ENCODE data around the gene HMCN2.
A peak's percentile ranks its signal among the peaks of the same experiment; 100 is the strongest.
"Not testable (repeated sequence)": the region's sequence is repeated elsewhere in the genome, so short reads cannot be mapped to it uniquely, and the experiment has no call there.

HMCN2 gene

DNA sequence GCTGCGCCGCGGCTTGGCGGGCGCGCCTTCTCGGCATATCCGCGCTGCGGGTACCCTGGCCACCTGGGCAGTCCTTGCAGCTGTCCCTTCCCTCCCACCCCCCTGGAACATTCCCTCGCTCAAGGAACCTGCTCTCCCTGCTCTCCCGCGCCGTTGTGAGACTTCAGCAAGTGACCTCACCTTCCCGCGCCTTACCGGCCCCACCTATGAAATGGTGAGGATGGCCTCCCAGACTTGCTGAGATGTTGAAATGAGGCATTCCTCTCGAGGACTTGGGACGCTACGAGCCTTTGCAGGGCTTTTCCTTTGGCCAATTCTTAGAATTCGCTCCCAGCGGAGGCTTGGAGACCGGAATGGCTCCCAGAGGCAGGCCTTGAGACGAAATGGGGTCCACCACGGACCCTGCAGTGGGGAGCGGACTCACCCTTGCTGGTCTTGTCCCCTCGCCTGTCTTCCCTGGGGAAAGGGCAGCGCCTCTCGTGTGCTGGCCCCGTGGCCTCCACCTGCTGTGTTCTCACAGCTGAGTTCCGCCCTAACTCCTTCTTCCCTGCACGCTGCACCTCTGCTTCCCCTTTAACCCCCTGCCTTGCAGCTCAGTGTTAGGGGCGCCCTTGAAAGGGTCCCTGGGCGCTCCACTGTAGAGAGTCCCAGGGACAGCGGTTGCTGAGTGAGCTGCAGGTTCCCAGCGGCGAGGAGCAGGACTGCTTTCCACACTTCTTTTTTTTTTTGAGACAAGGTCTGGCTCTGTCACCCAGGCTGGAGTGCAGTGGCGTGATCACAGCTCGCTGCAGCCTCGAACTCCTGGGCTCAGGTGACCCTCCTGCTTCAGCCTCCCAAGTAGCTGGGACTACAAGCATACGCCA lies 907 bp downstream of the HMCN2 start:
- no peak overlapping the region for H3K9ac ChIP-seq (ENCODE audit: low read depth, low read length)
- peaks cover 33% of the 10 kb centered on the region for H3K27me3 ChIP-seq (ENCODE audit: control insufficient read depth, insufficient read depth, low read length)
- no peaks in the 10 kb centered on the region for H3K9me3 ChIP-seq (ENCODE audit: control insufficient read depth, insufficient read depth, low read length)
- H3K36me3 ChIP-seq (ENCODE audit: control insufficient read depth, insufficient read depth, low read length), result no peaks in the 10 kb centered on the region
- peak overlapping the region; percentile 69 for H3K4me3 ChIP-seq (ENCODE audit: low read depth, low read length)
- H3K27ac ChIP-seq (ENCODE audit: low read depth, low read length), result no peak overlapping the region
- H3K4me1 ChIP-seq (ENCODE audit: control insufficient read depth, insufficient read depth, low read length), result peaks cover 7% of the 10 kb centered on the region; the same call in 1 of the 2 replicates

DNA sequence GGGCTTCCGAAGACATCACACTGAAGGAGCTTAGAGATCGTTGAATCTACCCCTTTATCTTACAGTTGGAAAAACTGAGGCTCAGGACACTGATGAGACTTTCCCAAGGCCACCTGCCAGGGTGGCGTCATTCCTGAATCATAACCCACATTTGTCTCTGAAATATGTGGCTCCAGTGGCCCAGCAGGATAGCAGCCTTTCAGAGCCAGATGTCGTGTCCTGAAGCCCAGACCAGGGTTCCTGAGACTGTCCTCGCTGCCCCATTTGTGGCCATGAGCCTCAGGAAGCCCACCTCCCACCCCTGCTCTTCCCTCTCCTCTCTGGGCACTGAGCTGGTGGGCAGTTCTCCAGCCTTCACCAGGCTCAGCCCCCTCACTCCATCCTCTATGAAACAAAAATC lies 2.4 kb downstream of the HMCN2 start:
- Histone ChIP-seq H3K4me3 (ENCODE audit: low read depth, low read length) (no peak overlapping the region), H3K9me3 (ENCODE audit: control insufficient read depth, insufficient read depth, low read length) (no peaks in the 10 kb centered on the region), H3K36me3 (ENCODE audit: control insufficient read depth, insufficient read depth, low read length) (no peaks in the 10 kb centered on the region), H3K27me3 (ENCODE audit: control insufficient read depth, insufficient read depth, low read length) (peaks cover 33% of the 10 kb centered on the region), H3K27ac (ENCODE audit: low read depth, low read length) (no peak overlapping the region), H3K9ac (ENCODE audit: low read depth, low read length) (no peak overlapping the region), H3K4me1 (ENCODE audit: control insufficient read depth, insufficient read depth, low read length) (peaks cover 7% of the 10 kb centered on the region; the same call in 1 of the 2 replicates)

DNA sequence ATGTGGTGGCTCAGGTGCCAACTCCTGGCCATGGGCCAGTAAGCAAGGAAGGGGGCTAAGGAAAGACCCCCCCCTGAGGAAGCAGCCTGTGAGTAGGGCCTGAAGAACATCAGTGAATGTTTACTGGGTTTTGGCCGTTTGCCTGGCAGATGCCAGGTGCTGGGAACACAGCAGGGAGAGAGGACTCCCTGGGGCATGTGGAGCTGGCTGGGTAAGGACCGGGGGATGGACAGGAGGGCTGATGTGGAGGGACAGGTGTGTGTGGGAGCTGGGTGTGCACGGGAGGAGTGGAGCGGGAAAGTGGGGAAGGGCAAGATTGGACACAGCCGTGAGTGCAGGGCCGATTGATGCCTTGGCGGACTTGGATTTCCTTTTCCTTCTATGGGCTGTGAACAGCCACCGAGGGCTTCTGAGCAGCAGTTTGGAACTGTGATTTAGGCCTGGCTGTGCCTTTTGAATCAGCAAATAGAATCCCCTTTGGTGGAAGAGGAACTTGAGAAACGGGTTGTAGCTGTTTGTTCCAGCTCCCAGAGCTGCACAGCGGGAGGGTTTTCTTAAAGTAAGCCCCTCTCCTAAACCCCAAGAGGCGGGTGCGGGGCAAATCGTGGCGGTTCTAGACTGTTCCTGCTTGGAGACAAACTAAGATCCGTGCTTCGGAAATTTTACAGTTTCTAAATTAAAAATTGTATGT lies 3.1 kb downstream of the HMCN2 start:
- Histone ChIP-seq H3K4me1 (ENCODE audit: control insufficient read depth, insufficient read depth, low read length) (peaks cover 7% of the 10 kb centered on the region; the same call in 1 of the 2 replicates), H3K9ac (ENCODE audit: low read depth, low read length) (no peak overlapping the region), H3K4me3 (ENCODE audit: low read depth, low read length) (no peak overlapping the region), H3K27me3 (ENCODE audit: control insufficient read depth, insufficient read depth, low read length) (peaks cover 33% of the 10 kb centered on the region), H3K9me3 (ENCODE audit: control insufficient read depth, insufficient read depth, low read length) (no peaks in the 10 kb centered on the region), H3K36me3 (ENCODE audit: control insufficient read depth, insufficient read depth, low read length) (no peaks in the 10 kb centered on the region), H3K27ac (ENCODE audit: low read depth, low read length) (peak overlapping the region; percentile 42)

DNA sequence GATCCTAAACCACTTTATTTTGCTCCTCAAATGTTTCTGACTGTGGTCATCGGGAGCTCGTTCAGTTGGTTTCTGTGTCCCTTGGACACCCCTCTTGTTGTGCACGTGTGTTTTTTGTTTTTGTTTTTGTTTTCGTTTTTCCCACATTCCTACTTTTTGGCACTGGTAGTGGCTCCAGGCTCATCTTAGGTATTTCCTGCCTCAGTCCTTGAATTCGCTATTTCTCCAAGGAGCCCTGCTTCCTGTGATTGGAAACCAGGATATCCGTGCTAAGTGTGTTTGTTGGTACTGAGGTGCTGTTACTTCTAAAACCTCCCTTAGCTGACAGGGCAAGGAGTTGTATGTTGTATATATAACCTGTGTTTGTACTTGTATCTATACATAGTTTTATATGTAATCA lies 5.9 kb downstream of the HMCN2 start:
- no peak overlapping the region for H3K4me3 ChIP-seq (ENCODE audit: low read depth, low read length)
- H3K9ac ChIP-seq (ENCODE audit: low read depth, low read length), result no peak overlapping the region
- peaks cover 10% of the 10 kb centered on the region for H3K4me1 ChIP-seq (ENCODE audit: control insufficient read depth, insufficient read depth, low read length)
- no peaks in the 10 kb centered on the region for H3K36me3 ChIP-seq (ENCODE audit: control insufficient read depth, insufficient read depth, low read length)
- H3K9me3 ChIP-seq (ENCODE audit: control insufficient read depth, insufficient read depth, low read length), result no peaks in the 10 kb centered on the region
- H3K27me3 ChIP-seq (ENCODE audit: control insufficient read depth, insufficient read depth, low read length), result peaks cover 16% of the 10 kb centered on the region
- no peak overlapping the region for H3K27ac ChIP-seq (ENCODE audit: low read depth, low read length)

DNA sequence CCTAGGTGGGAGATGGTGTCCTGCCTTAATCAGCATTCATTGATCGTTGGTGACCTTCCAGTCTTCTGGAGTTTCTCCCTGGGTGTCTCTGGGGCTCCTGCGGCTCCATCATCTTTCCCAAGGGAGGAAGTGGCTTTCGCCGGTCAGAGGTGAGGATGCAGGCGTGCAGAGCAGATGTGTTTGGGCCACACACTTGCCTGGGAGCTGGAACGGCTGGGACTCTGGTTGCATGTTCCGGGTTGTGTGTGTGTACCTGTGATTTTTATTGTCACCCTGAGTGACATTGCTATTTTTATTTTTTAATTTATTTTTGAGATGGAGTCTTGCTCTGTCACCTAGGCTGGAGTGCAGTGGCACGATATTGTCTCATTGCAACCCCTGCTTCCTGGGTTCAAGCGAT lies 9.6 kb downstream of the HMCN2 start:
- peaks cover 3% of the 10 kb centered on the region; the same call in 1 of the 2 replicates for H3K4me1 ChIP-seq (ENCODE audit: control insufficient read depth, insufficient read depth, low read length)
- H3K36me3 ChIP-seq (ENCODE audit: control insufficient read depth, insufficient read depth, low read length), result no peaks in the 10 kb centered on the region
- no peak overlapping the region for H3K9ac ChIP-seq (ENCODE audit: low read depth, low read length)
- no peaks in the 10 kb centered on the region for H3K27me3 ChIP-seq (ENCODE audit: control insufficient read depth, insufficient read depth, low read length)
- H3K4me3 ChIP-seq (ENCODE audit: low read depth, low read length), result no peak overlapping the region
- no peaks in the 10 kb centered on the region for H3K9me3 ChIP-seq (ENCODE audit: control insufficient read depth, insufficient read depth, low read length)
- H3K27ac ChIP-seq (ENCODE audit: low read depth, low read length), result no peak overlapping the region

DNA sequence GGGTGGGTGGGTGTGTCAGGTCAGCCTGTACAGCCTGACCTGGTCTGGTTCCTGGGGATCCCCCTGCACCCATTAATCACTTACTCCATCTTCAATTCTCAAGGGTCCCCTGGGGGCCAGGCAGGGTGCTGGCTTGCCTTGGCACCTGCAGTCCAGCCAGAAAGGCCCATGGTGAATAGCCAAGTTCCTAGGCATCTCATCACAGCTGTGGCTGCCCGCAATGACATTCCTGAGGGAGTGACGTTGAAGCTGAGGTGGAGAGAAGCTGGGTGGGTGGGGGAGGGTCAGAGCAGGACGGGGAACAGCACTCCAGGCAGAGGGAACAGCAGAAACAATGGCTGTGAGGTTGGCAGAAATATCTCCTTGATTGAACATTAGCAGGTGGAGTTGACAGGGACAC lies 10.6 kb downstream of the HMCN2 start:
- H3K27ac ChIP-seq (ENCODE audit: low read depth, low read length), result no peak overlapping the region
- H3K27me3 ChIP-seq (ENCODE audit: control insufficient read depth, insufficient read depth, low read length), result no peaks in the 10 kb centered on the region
- H3K4me1 ChIP-seq (ENCODE audit: control insufficient read depth, insufficient read depth, low read length), result peaks cover 3% of the 10 kb centered on the region; the same call in 1 of the 2 replicates
- no peaks in the 10 kb centered on the region for H3K36me3 ChIP-seq (ENCODE audit: control insufficient read depth, insufficient read depth, low read length)
- no peak overlapping the region for H3K4me3 ChIP-seq (ENCODE audit: low read depth, low read length)
- no peak overlapping the region for H3K9ac ChIP-seq (ENCODE audit: low read depth, low read length)
- no peaks in the 10 kb centered on the region for H3K9me3 ChIP-seq (ENCODE audit: control insufficient read depth, insufficient read depth, low read length)

DNA sequence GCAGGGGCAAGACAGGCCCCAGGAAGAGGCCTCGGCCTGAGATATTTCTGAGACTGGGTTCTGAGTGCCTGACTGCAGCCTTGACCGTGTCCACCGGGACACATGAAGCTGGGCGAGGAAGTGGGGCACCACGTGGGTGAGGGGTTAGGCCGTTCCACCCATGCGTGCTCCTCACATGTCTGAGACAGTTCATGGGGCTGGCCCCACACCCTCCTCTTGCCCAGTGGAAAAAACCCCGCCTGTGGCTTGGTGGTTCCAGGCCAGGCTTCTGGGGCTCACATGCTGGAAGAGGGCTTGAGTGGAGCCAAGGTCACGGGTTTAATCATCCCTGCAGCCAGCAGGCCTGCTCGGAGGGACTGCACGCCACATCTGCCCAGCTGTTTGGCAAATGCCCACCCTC lies 11.4 kb downstream of the HMCN2 start:
- Histone ChIP-seq H3K27me3 (ENCODE audit: control insufficient read depth, insufficient read depth, low read length) (no peaks in the 10 kb centered on the region), H3K9me3 (ENCODE audit: control insufficient read depth, insufficient read depth, low read length) (no peaks in the 10 kb centered on the region), H3K9ac (ENCODE audit: low read depth, low read length) (no peak overlapping the region), H3K27ac (ENCODE audit: low read depth, low read length) (no peak overlapping the region), H3K36me3 (ENCODE audit: control insufficient read depth, insufficient read depth, low read length) (no peaks in the 10 kb centered on the region), H3K4me3 (ENCODE audit: low read depth, low read length) (no peak overlapping the region), H3K4me1 (ENCODE audit: control insufficient read depth, insufficient read depth, low read length) (peaks cover 3% of the 10 kb centered on the region; the same call in 1 of the 2 replicates)

DNA sequence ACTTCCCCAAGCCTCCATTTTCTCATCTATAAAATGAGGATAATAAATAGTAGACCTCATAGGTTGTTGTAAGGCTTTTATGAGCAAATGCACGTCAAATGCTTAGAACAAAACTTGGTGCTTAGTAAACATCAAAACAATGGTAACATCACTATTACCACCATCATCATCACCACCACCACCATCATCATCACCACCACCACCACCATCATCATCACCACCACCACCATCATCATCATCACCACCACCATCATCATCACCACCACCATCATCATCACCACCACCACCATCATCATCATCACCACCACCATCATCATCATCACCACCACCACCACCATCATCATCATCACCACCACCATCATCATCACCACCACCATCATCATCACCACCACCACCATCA lies 12.0 kb downstream of the HMCN2 start:
- not testable (repeated sequence) for H3K9me3 ChIP-seq (ENCODE audit: control insufficient read depth, insufficient read depth, low read length); H3K36me3 ChIP-seq (ENCODE audit: control insufficient read depth, insufficient read depth, low read length); H3K27ac ChIP-seq (ENCODE audit: low read depth, low read length); H3K4me1 ChIP-seq (ENCODE audit: control insufficient read depth, insufficient read depth, low read length); H3K27me3 ChIP-seq (ENCODE audit: control insufficient read depth, insufficient read depth, low read length); H3K4me3 ChIP-seq (ENCODE audit: low read depth, low read length); H3K9ac ChIP-seq (ENCODE audit: low read depth, low read length)

DNA sequence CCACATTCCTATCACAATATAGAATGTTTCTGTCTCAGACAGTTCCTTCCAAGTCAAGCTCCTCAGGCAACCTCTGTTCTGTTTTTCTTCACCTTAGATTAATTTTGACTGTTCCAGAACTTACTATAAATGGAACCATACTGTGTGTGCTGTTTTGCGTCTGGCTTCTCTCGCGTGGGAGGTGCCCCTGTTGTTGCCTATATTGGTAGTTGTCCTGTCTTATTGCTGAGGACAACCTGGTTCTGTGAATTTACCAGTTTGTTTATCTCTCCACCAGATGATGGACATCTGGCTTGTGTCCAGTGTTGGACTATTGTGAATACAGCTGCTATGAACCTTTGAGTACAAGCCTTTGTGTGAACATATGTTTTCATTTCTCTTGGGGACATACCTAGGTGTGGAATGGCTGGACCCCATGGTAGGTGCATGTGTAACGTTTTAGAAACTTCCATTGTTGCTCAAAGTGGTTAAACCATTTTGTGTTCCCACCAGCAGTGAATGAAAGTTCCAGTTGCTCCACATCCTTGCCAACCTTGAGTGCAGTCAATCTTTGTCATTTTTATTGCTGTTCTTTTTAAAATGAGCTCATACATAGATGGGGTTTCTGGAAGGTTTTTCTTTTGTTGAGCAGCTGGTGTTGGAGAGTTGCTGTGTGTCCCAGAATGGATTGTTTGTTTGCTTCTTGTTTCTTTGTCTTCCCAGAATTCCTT lies 18.1 kb downstream of the HMCN2 start:
- no peak overlapping the region for H3K27ac ChIP-seq (ENCODE audit: low read depth, low read length)
- no peak overlapping the region for H3K9ac ChIP-seq (ENCODE audit: low read depth, low read length)
- H3K36me3 ChIP-seq (ENCODE audit: control insufficient read depth, insufficient read depth, low read length), result no peaks in the 10 kb centered on the region
- H3K4me3 ChIP-seq (ENCODE audit: low read depth, low read length), result no peak overlapping the region
- no peaks in the 10 kb centered on the region for H3K9me3 ChIP-seq (ENCODE audit: control insufficient read depth, insufficient read depth, low read length)
- no peaks in the 10 kb centered on the region for H3K27me3 ChIP-seq (ENCODE audit: control insufficient read depth, insufficient read depth, low read length)
- peaks cover 5% of the 10 kb centered on the region for H3K4me1 ChIP-seq (ENCODE audit: control insufficient read depth, insufficient read depth, low read length)

DNA sequence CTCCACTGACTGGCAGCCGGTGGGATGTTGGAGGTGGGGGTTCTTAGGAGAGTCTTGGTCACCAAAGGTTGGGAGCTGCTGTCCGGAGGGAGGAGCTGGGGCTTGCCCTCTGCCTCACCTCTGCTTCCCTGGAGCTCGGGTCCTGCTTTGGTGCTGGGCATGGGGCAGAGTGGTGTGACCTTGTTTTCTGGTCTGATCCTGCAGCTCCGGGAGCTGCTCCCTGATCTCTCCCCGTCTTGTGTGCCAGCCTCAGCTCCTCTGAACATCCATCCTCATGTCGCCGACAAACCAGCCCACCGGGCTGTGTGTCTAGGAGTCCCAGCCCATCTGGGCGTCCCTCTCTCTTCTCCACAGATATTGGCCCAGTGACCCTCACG lies 18.7 kb downstream of the HMCN2 start:
- Histone ChIP-seq H3K4me3 (ENCODE audit: low read depth, low read length) (no peak overlapping the region), H3K36me3 (ENCODE audit: control insufficient read depth, insufficient read depth, low read length) (no peaks in the 10 kb centered on the region), H3K27ac (ENCODE audit: low read depth, low read length) (no peak overlapping the region), H3K9ac (ENCODE audit: low read depth, low read length) (no peak overlapping the region), H3K27me3 (ENCODE audit: control insufficient read depth, insufficient read depth, low read length) (no peaks in the 10 kb centered on the region), H3K9me3 (ENCODE audit: control insufficient read depth, insufficient read depth, low read length) (no peaks in the 10 kb centered on the region), H3K4me1 (ENCODE audit: control insufficient read depth, insufficient read depth, low read length) (peaks cover 10% of the 10 kb centered on the region)

DNA sequence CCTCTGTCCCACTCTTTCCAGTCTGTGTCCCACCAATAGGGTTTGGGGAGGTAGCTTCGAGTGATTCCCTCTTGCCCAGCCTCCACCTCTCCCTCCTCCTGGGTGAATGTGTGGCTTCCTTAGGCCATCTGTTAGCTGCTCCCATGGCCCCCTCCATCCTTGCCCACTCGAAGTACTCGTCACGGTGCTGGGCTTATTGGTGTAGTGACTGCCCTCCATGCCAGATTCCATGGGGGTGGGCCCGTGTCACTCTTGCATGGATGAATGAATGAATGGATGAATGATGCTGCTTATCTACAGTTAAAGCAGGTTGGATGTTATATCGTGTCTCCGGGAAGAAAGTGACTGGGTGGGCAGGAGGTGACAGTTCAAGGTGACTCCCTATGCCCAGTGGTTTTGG lies 19.1 kb downstream of the HMCN2 start:
- Histone ChIP-seq H3K27me3 (ENCODE audit: control insufficient read depth, insufficient read depth, low read length) (no peaks in the 10 kb centered on the region), H3K27ac (ENCODE audit: low read depth, low read length) (no peak overlapping the region), H3K9ac (ENCODE audit: low read depth, low read length) (no peak overlapping the region)

More for the DNA sequence above, 19.1 kb downstream of the HMCN2 start:
- Histone ChIP-seq H3K36me3 (ENCODE audit: control insufficient read depth, insufficient read depth, low read length) (no peaks in the 10 kb centered on the region), H3K9me3 (ENCODE audit: control insufficient read depth, insufficient read depth, low read length) (no peaks in the 10 kb centered on the region), H3K4me3 (ENCODE audit: low read depth, low read length) (no peak overlapping the region), H3K4me1 (ENCODE audit: control insufficient read depth, insufficient read depth, low read length) (peaks cover 12% of the 10 kb centered on the region)

Measured in HUES48 (cell line).